IMR-90 (cell line): ENCODE measurements around the gene CAAP1.

Source experiments
- BHLHE40 ChIP-seq: fragments of 150-350 bp; IDR thresholded peaks from 2 replicates; pipeline ENCODE4 v1.6.1; 2016; ENCODE audit warnings: mild to moderate bottlenecking, low read depth, low read length
- POLR2A ChIP-seq: IDR thresholded peaks from 2 replicates; pipeline ENCODE4 v1.6.1; 2012; ENCODE audit warnings: mild to moderate bottlenecking, low read depth, low read length
- TF ChIP-seq, protein P1 (sequence below): conservative IDR thresholded peaks from 2 replicates; pipeline ENCODE4 v1.5.1; 2012; ENCODE audit warnings: mild to moderate bottlenecking, low read depth, low read length, improper control_type of control experiment

DNA sequence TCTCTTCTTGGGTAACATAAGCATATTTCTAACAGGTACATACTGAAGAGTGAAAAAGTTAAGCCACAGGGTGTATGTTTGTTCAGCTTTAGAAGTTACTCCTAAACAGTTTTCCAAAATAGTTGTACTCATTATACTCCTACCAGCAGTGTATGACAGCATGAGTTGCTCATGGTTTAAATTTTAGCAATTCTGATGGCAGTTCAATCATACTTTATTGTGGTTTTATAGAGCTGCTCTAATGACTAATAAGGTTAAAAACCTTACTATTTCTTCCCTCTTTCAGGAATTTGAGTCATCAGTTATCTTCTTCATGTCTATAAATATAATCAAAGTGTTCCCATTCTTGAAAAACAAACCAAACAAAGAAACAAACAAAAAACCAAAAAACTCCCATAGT, 81.5 kb downstream of the CAAP1 start:
- TF ChIP-seq BHLHE40, result no peak
- no peak for TF ChIP-seq POLR2A
- TF ChIP-seq, protein P1, sequence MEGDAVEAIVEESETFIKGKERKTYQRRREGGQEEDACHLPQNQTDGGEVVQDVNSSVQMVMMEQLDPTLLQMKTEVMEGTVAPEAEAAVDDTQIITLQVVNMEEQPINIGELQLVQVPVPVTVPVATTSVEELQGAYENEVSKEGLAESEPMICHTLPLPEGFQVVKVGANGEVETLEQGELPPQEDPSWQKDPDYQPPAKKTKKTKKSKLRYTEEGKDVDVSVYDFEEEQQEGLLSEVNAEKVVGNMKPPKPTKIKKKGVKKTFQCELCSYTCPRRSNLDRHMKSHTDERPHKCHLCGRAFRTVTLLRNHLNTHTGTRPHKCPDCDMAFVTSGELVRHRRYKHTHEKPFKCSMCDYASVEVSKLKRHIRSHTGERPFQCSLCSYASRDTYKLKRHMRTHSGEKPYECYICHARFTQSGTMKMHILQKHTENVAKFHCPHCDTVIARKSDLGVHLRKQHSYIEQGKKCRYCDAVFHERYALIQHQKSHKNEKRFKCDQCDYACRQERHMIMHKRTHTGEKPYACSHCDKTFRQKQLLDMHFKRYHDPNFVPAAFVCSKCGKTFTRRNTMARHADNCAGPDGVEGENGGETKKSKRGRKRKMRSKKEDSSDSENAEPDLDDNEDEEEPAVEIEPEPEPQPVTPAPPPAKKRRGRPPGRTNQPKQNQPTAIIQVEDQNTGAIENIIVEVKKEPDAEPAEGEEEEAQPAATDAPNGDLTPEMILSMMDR, result no peak
